Measurements from ENCODE around the gene TEAD4.
"Not testable (repeated sequence)": the region's sequence is repeated elsewhere in the genome, so short reads cannot be mapped to it uniquely, and the experiment has no call there.

Gene TEAD4

GRCh38 chr12:3054374-3054773 lies 95.2 kb downstream of the TEAD4 start:
- no peak for DNase-seq

GRCh38 chr12:3055026-3055703 lies 96.0 kb downstream of the TEAD4 start:
- no peak for DNase-seq

GRCh38 chr12:3055704-3056467 lies 96.7 kb downstream of the TEAD4 start:
- no peak for DNase-seq

- no peak for DNase-seq
Measured at GRCh38 chr12:3061059-3061458, 101.9 kb downstream of the TEAD4 start.

GRCh38 chr12:3061501-3062215 lies 102.5 kb downstream of the TEAD4 start:
- no peak for DNase-seq

- DNase-seq: no peak
Measured at GRCh38 chr12:3065300-3065699, 106.1 kb downstream of the TEAD4 start.

GRCh38 chr12:3065846-3066245 lies 106.6 kb downstream of the TEAD4 start:
- DNase-seq: not testable (repeated sequence)

- DNase-seq: no peak
Measured at GRCh38 chr12:3069714-3070113, 110.5 kb downstream of the TEAD4 start.

GRCh38 chr12:3071107-3071506 lies 111.9 kb downstream of the TEAD4 start:
- DNase-seq: no peak

GRCh38 chr12:3071710-3072109 lies 112.5 kb downstream of the TEAD4 start:
- no peak for DNase-seq

- DNase-seq: peak; percentile 79 to 85
Measured at GRCh38 chr12:3073438-3074250, 114.4 kb downstream of the TEAD4 start.

GRCh38 chr12:3075315-3075714 lies 116.1 kb downstream of the TEAD4 start:
- no peak for DNase-seq

GRCh38 chr12:3076730-3077571 lies 117.8 kb downstream of the TEAD4 start, which contains the start of gene TSPAN9:
TSPAN9 (plus strand) TSS chr12:3077379; CDS start chr12:3201194, 123,815 bp downstream.
- peak; percentile 61 to 63 for DNase-seq

- DNase-seq: peak in 1 of 2 experiments; percentile 4
Measured at GRCh38 chr12:3077572-3078081, 118.4 kb downstream of the TEAD4 start.

- DNase-seq: no peak
Measured at GRCh38 chr12:3078086-3078820, 119.1 kb downstream of the TEAD4 start.

- no peak for DNase-seq
Measured at GRCh38 chr12:3081091-3081490, 121.9 kb downstream of the TEAD4 start.

GRCh38 chr12:3081886-3082285 lies 122.7 kb downstream of the TEAD4 start:
- DNase-seq: no peak

GRCh38 chr12:3083241-3083920 lies 124.2 kb downstream of the TEAD4 start:
- no peak for DNase-seq

GRCh38 chr12:3083921-3084347 lies 124.7 kb downstream of the TEAD4 start:
- DNase-seq: no peak

GRCh38 chr12:3084742-3085141 lies 125.5 kb downstream of the TEAD4 start:
- DNase-seq: no peak
